DOHH2 (cell line): ENCODE measurements around the gene ARRB2.

ENCODE experiments used
- H3F3A ChIP-seq: fragments of 200-600 bp; sonication (generic), shearing (Covaris generic); 2 replicates; pipeline ENCODE4 v1.6.0; 2016; ENCODE audit warnings: antibody characterized with exemption, mild to moderate bottlenecking; ENCODE audit not compliant: control insufficient read depth, insufficient read depth
- H3K27ac ChIP-seq: fragments of 200-600 bp; sonication (generic); 2 replicates; pipeline ENCODE4 v1.5.1; 2014; ENCODE audit warnings: low read depth, mild to moderate bottlenecking, low read length, moderate library complexity
- H3K27me3 ChIP-seq: fragments of 200-600 bp; sonication (generic); 2 replicates; pipeline ENCODE4 v1.6.1; 2014; ENCODE audit warnings: mild to moderate bottlenecking, low read length, mixed read lengths; ENCODE audit not compliant: control insufficient read depth
- H3K36me3 ChIP-seq: fragments of 200-600 bp; sonication (generic); 2 replicates; pipeline ENCODE4 v1.6.1; 2014; ENCODE audit warnings: mild to moderate bottlenecking, low read length, moderate library complexity, mixed read lengths; ENCODE audit not compliant: control insufficient read depth
- H3K4me1 ChIP-seq: fragments of 200-600 bp; sonication (generic); 2 replicates; pipeline ENCODE4 v1.6.1; 2014; ENCODE audit warnings: mild to moderate bottlenecking, low read length, mixed read lengths; ENCODE audit not compliant: control insufficient read depth
- H3K4me2 ChIP-seq: fragments of 200-600 bp; sonication (generic); 2 replicates; pipeline ENCODE4 v1.6.0; 2014; ENCODE audit warnings: mild to moderate bottlenecking, low read length, moderate library complexity
- H3K4me3 ChIP-seq: fragments of 200-600 bp; sonication (generic); 2 replicates; pipeline ENCODE4 v1.5.1; 2014; ENCODE audit warnings: mild to moderate bottlenecking, low read length, mixed read lengths
- H3K79me2 ChIP-seq: fragments of 200-600 bp; sonication (generic); 2 replicates; pipeline ENCODE4 v1.6.1; 2014; ENCODE audit warnings: mild to moderate bottlenecking, low read length, mixed read lengths; ENCODE audit not compliant: control insufficient read depth
- H3K9me2 ChIP-seq: fragments of 200-600 bp; sonication (generic); replicated peaks from 2 replicates; pipeline ENCODE4 v1.6.1; 2014; ENCODE audit warnings: mild to moderate bottlenecking, low read length, mixed read lengths; ENCODE audit not compliant: control insufficient read depth
- H3K9me3 ChIP-seq: fragments of 200-600 bp; sonication (generic); 2 replicates; pipeline ENCODE4 v1.6.1; 2014; ENCODE audit warnings: antibody characterized with exemption, low read length, mixed read lengths; ENCODE audit not compliant: control insufficient read depth, insufficient read depth
- H4K20me1 ChIP-seq: fragments of 200-600 bp; sonication (generic); 2 replicates; pipeline ENCODE4 v1.6.0; 2014; ENCODE audit warnings: low read depth, mild to moderate bottlenecking, antibody characterized with exemption, low read length, moderate library complexity; ENCODE audit not compliant: control insufficient read depth, insufficient read depth
- EZH2phosphoT487 ChIP-seq: fragments of 200-600 bp; sonication (generic); IDR thresholded peaks from 2 replicates; pipeline ENCODE4 v1.6.1; 2017; ENCODE audit warnings: borderline replicate concordance, mild to moderate bottlenecking, antibody characterized with exemption, low read length, moderate library complexity, mixed read lengths
- TF ChIP-seq, protein P1 (sequence below): fragments of 200-600 bp; sonication (generic); IDR thresholded peaks from one replicate; pipeline ENCODE4 v1.5.1; 2014; ENCODE audit warnings: antibody characterized with exemption, mild to moderate bottlenecking, low read depth, low read length; ENCODE audit not compliant: poor library complexity, severe bottlenecking

ARRB2 gene

DNA sequence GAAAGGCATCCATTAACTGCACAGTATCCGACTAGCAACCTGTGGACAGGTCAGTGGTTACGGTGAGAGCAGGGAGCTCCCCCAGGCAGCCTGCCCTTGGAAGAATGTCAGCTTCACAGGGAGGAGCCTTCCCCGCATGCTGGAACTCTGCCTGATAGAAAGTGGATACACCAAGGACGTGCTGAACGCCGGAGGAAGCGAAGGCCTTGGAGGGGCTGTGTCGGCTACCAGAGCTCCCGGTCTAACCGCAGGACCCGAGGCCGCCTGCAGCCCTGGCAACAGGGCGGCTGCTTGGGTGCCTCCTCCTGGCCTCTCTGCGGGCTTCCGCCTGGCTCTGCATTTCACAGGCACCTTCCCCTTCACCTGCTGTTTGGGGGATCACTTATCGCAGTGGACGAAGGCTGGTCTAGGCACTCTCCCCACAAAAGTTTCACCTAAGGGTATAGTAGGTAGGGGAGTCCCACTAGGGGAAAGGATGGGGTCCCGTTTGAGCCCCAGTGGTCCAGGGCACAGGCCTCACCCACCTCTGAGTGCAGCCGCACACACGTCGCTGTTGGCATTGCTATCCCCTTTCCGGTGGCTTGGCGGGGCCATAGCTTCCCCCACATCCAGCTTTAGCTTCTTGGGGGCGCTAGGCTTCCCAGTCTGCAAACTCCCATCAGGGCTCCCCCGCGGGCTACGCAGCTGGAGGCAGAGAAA is 36.3 kb upstream of the ARRB2 start:
- TF ChIP-seq, protein P1, sequence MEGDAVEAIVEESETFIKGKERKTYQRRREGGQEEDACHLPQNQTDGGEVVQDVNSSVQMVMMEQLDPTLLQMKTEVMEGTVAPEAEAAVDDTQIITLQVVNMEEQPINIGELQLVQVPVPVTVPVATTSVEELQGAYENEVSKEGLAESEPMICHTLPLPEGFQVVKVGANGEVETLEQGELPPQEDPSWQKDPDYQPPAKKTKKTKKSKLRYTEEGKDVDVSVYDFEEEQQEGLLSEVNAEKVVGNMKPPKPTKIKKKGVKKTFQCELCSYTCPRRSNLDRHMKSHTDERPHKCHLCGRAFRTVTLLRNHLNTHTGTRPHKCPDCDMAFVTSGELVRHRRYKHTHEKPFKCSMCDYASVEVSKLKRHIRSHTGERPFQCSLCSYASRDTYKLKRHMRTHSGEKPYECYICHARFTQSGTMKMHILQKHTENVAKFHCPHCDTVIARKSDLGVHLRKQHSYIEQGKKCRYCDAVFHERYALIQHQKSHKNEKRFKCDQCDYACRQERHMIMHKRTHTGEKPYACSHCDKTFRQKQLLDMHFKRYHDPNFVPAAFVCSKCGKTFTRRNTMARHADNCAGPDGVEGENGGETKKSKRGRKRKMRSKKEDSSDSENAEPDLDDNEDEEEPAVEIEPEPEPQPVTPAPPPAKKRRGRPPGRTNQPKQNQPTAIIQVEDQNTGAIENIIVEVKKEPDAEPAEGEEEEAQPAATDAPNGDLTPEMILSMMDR: no peak
- TF ChIP-seq EZH2phosphoT487: no peak
- no peak overlapping the region for H3K4me2 ChIP-seq
- no peaks in the 10 kb centered on the region for H3K9me3 ChIP-seq
- peaks cover 81% of the 10 kb centered on the region for H3K36me3 ChIP-seq
- H3K9me2 ChIP-seq: no peaks in the 10 kb centered on the region
- H3K4me1 ChIP-seq: no peaks in the 10 kb centered on the region
- H3K4me3 ChIP-seq: no peak overlapping the region
- H3F3A ChIP-seq: peaks cover 6% of the 10 kb centered on the region; the same call in 1 of the 2 replicates
- H3K27ac ChIP-seq: no peak overlapping the region
- H4K20me1 ChIP-seq: no peaks in the 10 kb centered on the region
- H3K27me3 ChIP-seq: no peaks in the 10 kb centered on the region
- H3K79me2 ChIP-seq: no peaks in the 10 kb centered on the region

DNA sequence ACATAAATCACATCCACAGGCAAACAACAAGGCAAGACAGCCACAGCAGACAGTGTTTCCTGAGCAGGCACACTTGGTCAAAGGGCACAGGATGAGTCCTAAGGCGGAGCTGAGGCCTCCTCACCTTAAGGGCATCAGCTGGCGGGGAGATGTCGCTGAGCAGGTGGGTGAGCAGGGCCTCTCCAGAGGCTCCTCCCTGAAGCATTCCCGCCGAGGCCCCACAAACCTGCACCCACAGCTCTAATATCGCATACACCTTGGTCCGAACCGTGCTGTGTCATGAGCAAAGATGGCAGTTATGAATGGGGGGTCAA is 35.8 kb upstream of the ARRB2 start:
- Histone ChIP-seq H3K4me1 (no peaks in the 10 kb centered on the region), H3K9me2 (no peaks in the 10 kb centered on the region), H3K9me3 (no peaks in the 10 kb centered on the region), H3K27me3 (no peaks in the 10 kb centered on the region), H3F3A (peaks cover 5% of the 10 kb centered on the region; the same call in 1 of the 2 replicates), H3K4me2 (no peak overlapping the region), H3K36me3 (peaks cover 86% of the 10 kb centered on the region), H3K79me2 (no peaks in the 10 kb centered on the region), H3K27ac (no peak overlapping the region), H4K20me1 (no peaks in the 10 kb centered on the region), H3K4me3 (no peak overlapping the region)
- no peak for TF ChIP-seq EZH2phosphoT487
- TF ChIP-seq, protein P1: no peak

DNA sequence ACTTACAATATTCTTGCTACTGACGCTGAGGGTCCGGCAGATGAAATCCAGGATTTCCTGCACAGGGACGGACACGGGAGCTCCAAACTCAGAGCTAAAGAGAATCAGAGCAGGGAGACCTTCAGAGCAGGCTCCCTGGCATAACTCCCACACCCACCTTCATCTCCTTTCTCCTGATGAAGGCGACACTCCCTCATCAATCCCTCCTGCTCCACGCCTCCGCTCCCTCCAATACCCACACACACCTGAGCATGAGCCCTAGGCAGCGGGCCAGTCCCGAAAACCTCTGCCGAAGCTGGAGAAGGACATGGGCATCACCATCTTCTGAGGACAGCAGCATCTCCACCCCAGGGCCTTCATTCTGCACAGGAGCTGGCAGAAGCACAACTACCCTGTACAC is 34.6 kb upstream of the ARRB2 start:
- TF ChIP-seq, protein P1: no peak
- H3K9me3 ChIP-seq: no peaks in the 10 kb centered on the region
- no peaks in the 10 kb centered on the region for H3K79me2 ChIP-seq
- no peak overlapping the region for H3K4me2 ChIP-seq
- H3K4me3 ChIP-seq: no peak overlapping the region
- H3K27ac ChIP-seq: no peak overlapping the region
- H4K20me1 ChIP-seq: no peaks in the 10 kb centered on the region
- H3F3A ChIP-seq: no peaks in the 10 kb centered on the region
- H3K4me1 ChIP-seq: no peaks in the 10 kb centered on the region
- no peaks in the 10 kb centered on the region for H3K27me3 ChIP-seq
- H3K36me3 ChIP-seq: peaks cover 86% of the 10 kb centered on the region
- no peaks in the 10 kb centered on the region for H3K9me2 ChIP-seq
